GM23338 (cell line): ENCODE results near the gene LCE7A.

Source experiments
- CTCF ChIP-seq, 2 experiments: fragments of 200-600 bp in 1 of 2; sonication (generic) in 1 of 2; conservative IDR thresholded peaks; 2 replicates each; pipeline versions ENCODE4 v1.5.1 to v1.6.1; 2016 to 2017; ENCODE audit warnings: antibody characterized with exemption in 2 of 2, low read depth in 2 of 2, mild to moderate bottlenecking in 2 of 2, moderate library complexity in 1 of 2
- EZH2 ChIP-seq: fragments of 200-600 bp; sonication (generic); IDR thresholded peaks from one replicate; pipeline ENCODE4 v1.8.0; 2017; ENCODE audit warnings: antibody characterized with exemption, mild to moderate bottlenecking, low read depth; ENCODE audit not compliant: unreplicated experiment
- EZH2phosphoT487 ChIP-seq: fragments of 200-600 bp; sonication (generic); IDR thresholded peaks from one replicate; pipeline ENCODE4 v1.8.1; 2018; ENCODE audit warnings: antibody characterized with exemption; ENCODE audit not compliant: unreplicated experiment
- POLR2AphosphoS5 ChIP-seq: IDR thresholded peaks from 2 replicates; pipeline ENCODE4 v1.6.1; 2016; ENCODE audit warnings: antibody characterized with exemption, low read depth
- REST ChIP-seq: IDR thresholded peaks from one replicate; pipeline ENCODE4 v1.6.1; 2018; ENCODE audit warnings: antibody characterized with exemption; ENCODE audit not compliant: unreplicated experiment
- ZNF114 ChIP-seq: fragments of 250-450 bp; sonication (Bioruptor Pico); IDR thresholded peaks from 2 replicates; pipeline ENCODE4 v1.5.0; 2020; ENCODE audit warnings: mild to moderate bottlenecking, moderate library complexity
- ZNF331 ChIP-seq: fragments of 250-450 bp; sonication (Bioruptor Pico); IDR thresholded peaks from 2 replicates; pipeline ENCODE4 v1.5.0; 2020; ENCODE audit warnings: low read depth, mild to moderate bottlenecking, moderate library complexity

GRCh38 chr1:152817309-152817708 lies 42.5 kb upstream of the LCE7A start:
- TF ChIP-seq CTCF (conservative IDR thresholded peaks at IDR 0.05; ENCODE audit: low read depth in 2 of 2) (no peak), EZH2 (no peak), POLR2AphosphoS5 (no peak), EZH2phosphoT487 (no peak), ZNF114 (CRISPR knock-in tag) (no peak), ZNF331 (CRISPR knock-in tag) (no peak), REST (no peak)
